GM21825 (cell line): Measurements from ENCODE around the gene XIST.
"Not testable (repeated sequence)": the region's sequence is repeated elsewhere in the genome, so short reads cannot be mapped to it uniquely, and the experiment has no call there.

Experiments
- ATAC-seq: cut with Tn5 transposase; IDR thresholded peaks from one replicate; pipeline ENCODE4 v1.9.1; 2021; ENCODE audit warnings: mild to moderate bottlenecking, moderate library complexity; ENCODE audit not compliant: unreplicated experiment

Gene XIST

DNA sequence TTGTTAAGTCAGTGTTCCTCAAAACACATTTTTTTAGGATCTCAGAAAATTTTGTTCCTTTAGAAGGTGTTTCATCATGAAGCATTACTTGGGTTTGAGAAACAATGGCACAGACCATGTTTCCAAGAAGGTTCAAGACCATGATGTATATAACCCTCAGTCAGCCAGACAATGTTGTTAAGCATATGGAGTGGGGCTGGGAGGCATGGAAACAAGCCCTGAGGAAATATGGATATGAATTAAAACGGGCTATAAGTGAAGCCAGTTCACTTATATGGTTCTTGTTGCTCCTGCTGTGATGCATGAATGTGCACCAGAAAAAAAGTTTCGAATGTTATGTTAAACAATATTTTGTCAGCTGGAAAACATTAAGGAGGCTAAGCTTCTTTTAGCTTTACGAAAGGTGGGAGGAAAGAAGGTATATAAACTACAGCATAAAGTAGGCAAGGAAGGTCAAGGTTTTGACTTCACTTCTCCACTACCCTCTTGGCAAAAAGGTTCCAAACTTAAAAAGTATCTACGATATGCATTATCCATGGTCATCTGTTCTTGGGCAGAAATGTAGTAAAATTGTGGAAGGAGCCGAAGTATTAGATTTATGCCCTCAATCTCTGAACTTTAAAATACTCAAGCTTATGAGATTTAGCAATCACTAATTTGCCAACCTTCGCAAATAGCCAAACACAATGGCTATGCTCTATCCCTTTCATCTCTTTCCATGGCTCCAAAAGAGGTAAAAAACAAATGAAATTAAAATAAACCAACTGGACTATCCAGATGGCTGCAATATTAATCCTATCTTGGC, 12.2 kb downstream of the XIST start:
- no peak for ATAC-seq

GRCh38 chrX:73839152-73839551, 13.4 kb downstream of the XIST start:
- ATAC-seq, result no peak

GRCh38 chrX:73838123-73838522, 14.4 kb downstream of the XIST start:
- ATAC-seq, result no peak

DNA sequence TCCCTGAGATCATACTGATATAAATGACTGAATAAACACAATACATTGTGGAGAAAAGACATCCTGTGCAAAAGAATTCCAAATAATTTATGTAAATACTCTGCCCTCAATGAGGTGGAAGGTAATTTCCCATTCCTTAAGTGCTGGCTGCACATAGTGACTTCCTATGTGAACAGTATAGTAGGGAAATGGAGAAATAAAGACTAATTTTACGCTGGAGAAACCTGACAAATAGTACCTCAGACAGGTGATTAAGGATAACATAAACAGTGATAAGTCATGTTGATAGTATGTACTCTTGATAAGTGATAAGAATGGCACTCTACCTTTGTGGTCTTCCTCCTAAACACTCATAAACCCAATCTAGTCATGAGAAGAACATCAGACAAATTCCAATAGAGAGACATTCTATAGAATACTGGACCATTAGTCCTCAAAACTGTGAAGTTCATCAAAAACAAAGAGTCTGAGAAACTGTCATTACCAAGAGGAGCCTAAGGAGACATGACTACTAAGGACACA, 15.5 kb downstream of the XIST start:
- no peak for ATAC-seq

DNA sequence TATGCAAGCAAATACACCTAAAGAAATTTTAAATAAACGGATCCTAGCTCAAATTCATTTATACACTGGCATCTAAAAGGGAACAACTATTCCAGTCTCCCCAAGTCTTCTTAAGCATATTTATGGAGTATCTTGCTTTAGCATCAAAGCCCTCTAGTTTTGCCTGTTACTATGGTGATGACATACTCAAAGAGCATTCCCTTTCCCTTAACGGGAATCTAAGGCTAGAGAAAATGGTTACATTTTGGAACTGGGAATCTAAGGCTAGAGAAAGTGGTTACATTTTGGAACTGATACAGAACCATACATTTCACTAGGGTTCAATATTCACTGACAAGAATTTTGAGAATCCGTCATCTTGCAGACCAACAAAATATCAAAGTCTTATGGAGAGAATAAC, 18.3 kb downstream of the XIST start:
- no peak for ATAC-seq

DNA sequence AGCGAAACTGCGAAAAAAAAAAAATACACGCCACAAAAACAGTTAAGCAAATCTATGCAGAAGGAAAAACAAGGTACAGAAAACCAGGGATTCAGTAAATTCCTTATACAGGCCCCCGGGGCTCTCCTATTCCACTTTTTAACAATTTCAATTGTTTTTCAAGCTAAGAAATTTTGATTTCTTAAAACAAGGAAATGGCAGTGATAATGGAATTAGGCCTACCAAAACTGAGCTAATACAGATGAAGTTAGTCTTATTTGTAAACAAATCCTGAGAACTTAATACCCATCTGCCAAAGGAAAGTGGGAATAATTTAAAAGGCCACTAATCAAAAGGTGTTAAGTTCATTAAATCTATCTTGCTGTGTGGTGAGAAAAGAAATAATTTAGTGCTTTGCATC, 20.2 kb downstream of the XIST start:
- no peak for ATAC-seq

- no peak for ATAC-seq
Observed at GRCh38 chrX:73831500-73831899, 21.0 kb downstream of the XIST start.

GRCh38 chrX:73830489-73831414, 21.8 kb downstream of the XIST start:
- ATAC-seq, result no peak

- no peak for ATAC-seq
Observed at GRCh38 chrX:73829890-73830466, 22.5 kb downstream of the XIST start.

- ATAC-seq, result no peak
Observed at GRCh38 chrX:73828080-73828720, 24.3 kb downstream of the XIST start.

DNA sequence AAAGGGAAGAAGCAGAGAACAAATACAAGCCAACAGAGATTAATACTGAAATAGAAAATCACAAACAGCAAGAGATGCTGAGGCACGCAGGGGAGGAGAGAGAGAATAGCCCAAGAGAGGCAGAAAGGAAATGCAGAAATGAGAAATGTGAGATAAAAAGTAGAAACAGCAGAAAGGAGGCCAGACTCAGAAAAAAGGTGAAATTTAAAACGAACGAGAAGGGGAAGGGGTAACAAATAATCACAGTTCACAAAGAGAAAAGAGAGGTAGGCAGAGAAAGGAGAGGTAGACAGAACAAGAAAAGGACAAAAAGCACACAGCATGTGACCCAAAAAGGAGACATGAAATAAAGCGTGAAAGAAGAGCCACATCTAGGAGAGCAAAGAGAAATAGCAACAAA, 25.1 kb downstream of the XIST start:
- no peak for ATAC-seq

DNA sequence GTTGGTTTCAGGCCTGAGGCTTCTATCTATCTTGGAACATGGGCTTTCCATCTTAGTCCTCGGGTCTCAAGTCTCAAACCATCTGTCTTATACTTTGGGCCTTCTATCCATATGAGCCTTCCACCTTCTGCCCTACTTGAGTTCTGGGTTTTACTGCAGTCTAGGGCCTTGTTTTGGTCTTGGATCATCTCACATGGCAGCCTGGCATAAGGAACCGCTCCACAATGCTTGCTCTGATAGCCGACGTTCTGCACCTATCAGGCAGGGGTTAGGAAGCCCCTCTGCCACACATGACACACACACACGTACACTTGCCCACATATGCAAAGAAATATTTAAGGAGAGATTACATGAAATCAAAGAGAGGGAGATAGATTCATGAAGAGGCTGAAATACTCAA, 25.5 kb downstream of the XIST start:
- no peak for ATAC-seq

- no peak for ATAC-seq
Observed at GRCh38 chrX:73825569-73825968, 26.9 kb downstream of the XIST start.

GRCh38 chrX:73823473-73824004, 29.0 kb downstream of the XIST start:
- ATAC-seq, result no peak

GRCh38 chrX:73822775-73823174, 29.7 kb downstream of the XIST start:
- no peak for ATAC-seq

GRCh38 chrX:73821921-73822559, 30.5 kb downstream of the XIST start:
- ATAC-seq, result no peak

GRCh38 chrX:73819864-73820558, 32.5 kb downstream of the XIST start:
- not testable (repeated sequence) for ATAC-seq

- no peak for ATAC-seq
Observed at GRCh38 chrX:73818200-73819116, 34.1 kb downstream of the XIST start.
